Uterus (tissue), 4 donors: ENCODE results near the gene KCNH2. TPM values are rescaled to one million over a fixed set of nuclear protein-coding genes. Genes with fewer than 3 reads are reported as not detected.

ENCODE experiments used
- DNase-seq, 2 donors: peaks; one replicate each; pipeline ENCODE4 v3.0.0-alpha.2; 2019 to 2020
- H3K27ac ChIP-seq, 2 donors: fragments of 200-600 bp; sonication (generic); 1 replicate in 1 of 2; 2 replicates in 1 of 2; pipeline ENCODE4 v1.5.1; 2016 to 2018
- H3K27me3 ChIP-seq, 2 donors: fragments of 200-600 bp; sonication (generic); one replicate each; pipeline ENCODE4 v1.5.1; 2018 to 2019; ENCODE audit warnings: control low read depth in 1 of 2
- H3K36me3 ChIP-seq, 2 donors: fragments of 200-600 bp; sonication (generic); one replicate each; pipeline ENCODE4 v1.5.1; 2019; ENCODE audit warnings: control low read depth in 1 of 2
- H3K4me1 ChIP-seq, 2 donors: fragments of 200-600 bp; sonication (generic); one replicate each; pipeline ENCODE4 v1.5.1; 2018 to 2019; ENCODE audit warnings: control low read depth in 1 of 2
- H3K4me3 ChIP-seq, 2 donors: fragments of 200-600 bp; sonication (generic); 1 replicate in 1 of 2; 2 replicates in 1 of 2; pipeline ENCODE4 v1.5.1; 2018 to 2019; ENCODE audit warnings: mild to moderate bottlenecking in 1 of 2
- H3K9me3 ChIP-seq, 2 donors: fragments of 200-600 bp; sonication (generic); one replicate each; pipeline ENCODE4 v1.5.1; 2019; ENCODE audit warnings: control low read depth in 1 of 2
- CTCF ChIP-seq, 4 experiments: fragments of 200-600 bp in 2 of 4; fragments of 450-650 bp in 2 of 4; sonication (generic) in 2 of 4; IDR thresholded peaks; one replicate each; pipeline ENCODE4 v1.5.1; 2016 to 2019; ENCODE audit warnings: antibody characterized with exemption in 4 of 4, mild to moderate bottlenecking in 2 of 4, moderate library complexity in 1 of 4
- POLR2A ChIP-seq, 2 donors: fragments of 450-650 bp; IDR thresholded peaks; one replicate each; pipeline ENCODE4 v1.6.1; 2016; ENCODE audit warnings: antibody characterized with exemption in 2 of 2, mild to moderate bottlenecking in 1 of 2, moderate library complexity in 1 of 2
- intact Hi-C: fragments of 100-400 bp; cut with DNase I; formaldehyde crosslinking; loops from one replicate; pipeline ENCODE4 v1.15.1; 2023; ENCODE audit warnings: low total_unique reads
- total RNA-seq, 4 donors: library from RNA; depleted of rRNA in 3 of 4; stranded (reverse); fragments of >200 nt in 3 of 4; gene quantifications; one replicate each; pipeline versions ENCODE4 v1.1.0 to v1.2.4, GENCODE V29; 2014 to 2023
- donor health status: DM: yes; HTN: yes; CAD: no.

KCNH2 gene
- total RNA-seq, 4 donors from 2014 or later = 9.1 to 51.0 (median 22.8) TPM

GRCh38 chr7:151008143-151008510 is 30.0 kb upstream of the KCNH2 start:
- Histone ChIP-seq H3K36me3 (no peaks in the 10 kb centered on the region), H3K4me3 (peak overlapping the region in 1 of 2 donors; percentile 11)
- intact Hi-C loops = no loop called here

GRCh38 chr7:151007469-151007898 is 29.4 kb upstream of the KCNH2 start:
- H3K4me3 ChIP-seq = no peak overlapping the region
- H3K9me3 ChIP-seq = no peaks in the 10 kb centered on the region
- H3K4me1 ChIP-seq = peaks cover 0 to 6% of the 10 kb centered on the region in 2 donors
- H3K36me3 ChIP-seq = no peaks in the 10 kb centered on the region
- TF ChIP-seq CTCF (IDR thresholded peaks at IDR 0.05) = no peak
- no peak for TF ChIP-seq POLR2A (IDR thresholded peaks at IDR 0.05)
- no peaks in the 10 kb centered on the region for H3K27me3 ChIP-seq
- no peak overlapping the region for H3K27ac ChIP-seq
- intact Hi-C loops = no loop called here
- DNase-seq = no peak

More at GRCh38 chr7:151008143-151008510, 30.0 kb upstream of the KCNH2 start:
- Histone ChIP-seq H3K9me3 (no peaks in the 10 kb centered on the region), H3K4me1 (peaks cover 0 to 6% of the 10 kb centered on the region in 2 donors), H3K27me3 (no peaks in the 10 kb centered on the region), H3K27ac (no peak overlapping the region)
- TF ChIP-seq CTCF (IDR thresholded peaks at IDR 0.05) (no peak), POLR2A (IDR thresholded peaks at IDR 0.05) (no peak)
- no peak for DNase-seq

- intact Hi-C loops = no loop called here
- peaks cover 0 to 6% of the 10 kb centered on the region in 2 donors for H3K4me1 ChIP-seq
- H3K27ac ChIP-seq = no peak overlapping the region
- no peaks in the 10 kb centered on the region for H3K9me3 ChIP-seq
- H3K4me3 ChIP-seq = no peak overlapping the region
- no peaks in the 10 kb centered on the region for H3K36me3 ChIP-seq
- DNase-seq = no peak
- TF ChIP-seq CTCF (IDR thresholded peaks at IDR 0.05) (no peak), POLR2A (IDR thresholded peaks at IDR 0.05) (no peak)
- H3K27me3 ChIP-seq = no peaks in the 10 kb centered on the region
Observed at GRCh38 chr7:151006590-151007300, 28.6 kb upstream of the KCNH2 start.

- H3K4me3 ChIP-seq = no peak overlapping the region
- H3K27ac ChIP-seq = no peak overlapping the region
- intact Hi-C loops = no loop called here
- no peaks in the 10 kb centered on the region for H3K36me3 ChIP-seq
- no peaks in the 10 kb centered on the region for H3K9me3 ChIP-seq
- no peak for TF ChIP-seq CTCF (IDR thresholded peaks at IDR 0.05)
- TF ChIP-seq POLR2A (IDR thresholded peaks at IDR 0.05) = no peak
- no peak for DNase-seq
- peaks cover 0 to 6% of the 10 kb centered on the region in 2 donors for H3K4me1 ChIP-seq
- no peaks in the 10 kb centered on the region for H3K27me3 ChIP-seq
Observed at GRCh38 chr7:151005566-151005965, 27.4 kb upstream of the KCNH2 start.

GRCh38 chr7:151003572-151003971 is 25.5 kb upstream of the KCNH2 start:
- no peaks in the 10 kb centered on the region for H3K36me3 ChIP-seq
- TF ChIP-seq CTCF (IDR thresholded peaks at IDR 0.05) = no peak
- TF ChIP-seq POLR2A (IDR thresholded peaks at IDR 0.05) = no peak
- intact Hi-C loops = no loop called here

More at GRCh38 chr7:151003572-151003971, 25.5 kb upstream of the KCNH2 start:
- no peak overlapping the region for H3K4me3 ChIP-seq
- H3K27me3 ChIP-seq = no peaks in the 10 kb centered on the region
- H3K9me3 ChIP-seq = no peaks in the 10 kb centered on the region
- peaks cover 0 to 2% of the 10 kb centered on the region in 2 donors for H3K4me1 ChIP-seq
- DNase-seq = no peak
- H3K27ac ChIP-seq = no peak overlapping the region
